Kidney capillary endothelial cell (primary cell): ENCODE measurements around the gene LACTBL1.

Experiments used
- DNase-seq: peaks from one replicate; pipeline ENCODE4 v3.0.0-alpha.2; 2018; ENCODE audit warnings: low spot score

Gene LACTBL1

DNA sequence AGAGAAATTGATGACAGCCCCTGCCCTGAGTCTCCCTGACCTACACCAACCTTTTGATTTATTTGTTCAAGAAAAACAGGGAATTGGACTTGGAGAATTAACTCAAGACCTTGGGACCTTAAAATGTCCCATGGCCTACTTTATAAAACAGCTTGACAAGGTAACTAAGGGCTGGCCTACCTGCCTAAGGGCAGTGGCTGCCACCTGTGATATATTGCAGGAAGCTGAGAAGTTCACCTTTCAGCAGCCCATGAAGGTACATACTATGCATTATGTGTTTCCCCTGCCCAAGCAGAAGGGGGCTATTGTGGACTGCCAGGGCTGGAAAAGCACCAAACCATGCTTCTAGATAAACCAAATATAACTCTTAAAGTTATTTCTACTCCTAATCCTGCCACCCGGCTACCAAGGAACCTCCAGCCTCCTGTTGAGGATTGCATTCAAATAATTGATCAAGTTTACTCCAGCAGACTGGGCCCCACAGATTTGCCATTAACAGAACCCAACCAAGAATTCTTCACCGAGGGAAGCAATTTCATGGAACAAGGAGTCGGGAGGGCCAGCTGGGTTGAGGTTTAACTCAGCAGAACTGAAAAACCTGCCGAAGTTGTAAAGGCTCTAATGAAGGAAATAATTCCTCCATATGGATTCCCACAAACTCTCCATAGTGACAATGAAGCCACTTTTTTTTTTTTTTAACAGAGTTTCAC, 28.2 kb downstream of the LACTBL1 start:
- no peak for DNase-seq

DNA sequence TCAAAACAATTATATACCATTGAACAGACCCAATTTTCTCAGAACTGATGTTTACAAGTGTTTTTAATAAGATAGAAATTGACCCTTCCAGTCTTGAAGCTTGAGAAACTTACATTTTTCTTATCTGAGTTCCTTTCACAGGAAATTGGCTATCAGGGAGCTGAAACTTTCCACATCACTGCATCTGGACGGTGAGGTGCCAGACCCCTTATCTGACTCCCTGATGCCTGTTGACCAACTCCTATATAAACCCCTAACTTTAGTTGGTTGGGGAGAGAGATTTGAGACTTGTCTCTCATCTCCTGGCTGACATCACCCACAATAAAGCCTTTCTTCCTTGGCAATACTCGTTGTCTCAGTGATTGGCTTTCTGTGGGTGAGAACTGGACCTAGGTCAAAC, 31.4 kb downstream of the LACTBL1 start:
- no peak for DNase-seq

DNA sequence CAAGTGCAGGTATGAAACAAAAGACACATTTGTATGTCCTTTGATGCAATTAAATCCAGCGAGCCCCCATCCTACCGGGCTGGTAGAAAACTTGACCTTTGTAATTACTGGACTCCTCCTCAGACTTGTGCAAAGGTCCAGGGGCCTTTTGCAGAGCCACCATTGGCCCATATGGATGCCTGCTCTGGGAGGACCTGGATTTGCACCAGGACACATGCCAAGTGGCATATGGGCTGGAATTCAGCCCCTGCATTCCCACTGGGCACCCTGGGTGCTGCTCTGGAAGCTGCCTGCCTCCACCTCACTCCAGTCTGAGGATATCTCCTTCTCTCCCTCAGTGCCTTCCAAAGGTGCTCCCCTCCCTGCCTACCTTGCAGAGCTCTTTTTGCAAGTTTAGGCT, 36.0 kb downstream of the LACTBL1 start:
- DNase-seq, result no peak

DNA sequence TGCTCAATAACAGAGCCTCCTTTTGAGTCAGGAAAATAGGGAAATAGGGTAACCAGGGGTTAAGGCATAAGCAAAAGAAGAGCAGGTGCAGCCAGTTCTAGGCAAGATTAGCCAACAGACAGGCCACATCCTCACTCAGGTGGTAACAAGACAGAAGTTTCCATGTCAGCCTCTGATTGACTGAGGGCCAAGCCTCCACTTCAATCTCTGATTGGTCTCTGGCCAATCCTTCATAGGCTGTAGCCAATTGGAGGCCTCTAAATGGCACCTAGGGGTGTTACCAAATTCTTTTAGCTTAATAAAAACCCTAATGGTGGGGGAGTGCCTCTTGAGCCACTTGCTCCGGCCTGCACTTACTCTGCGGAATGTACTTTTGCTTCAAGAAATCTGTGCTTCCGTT, 37.2 kb downstream of the LACTBL1 start:
- no peak for DNase-seq

DNA sequence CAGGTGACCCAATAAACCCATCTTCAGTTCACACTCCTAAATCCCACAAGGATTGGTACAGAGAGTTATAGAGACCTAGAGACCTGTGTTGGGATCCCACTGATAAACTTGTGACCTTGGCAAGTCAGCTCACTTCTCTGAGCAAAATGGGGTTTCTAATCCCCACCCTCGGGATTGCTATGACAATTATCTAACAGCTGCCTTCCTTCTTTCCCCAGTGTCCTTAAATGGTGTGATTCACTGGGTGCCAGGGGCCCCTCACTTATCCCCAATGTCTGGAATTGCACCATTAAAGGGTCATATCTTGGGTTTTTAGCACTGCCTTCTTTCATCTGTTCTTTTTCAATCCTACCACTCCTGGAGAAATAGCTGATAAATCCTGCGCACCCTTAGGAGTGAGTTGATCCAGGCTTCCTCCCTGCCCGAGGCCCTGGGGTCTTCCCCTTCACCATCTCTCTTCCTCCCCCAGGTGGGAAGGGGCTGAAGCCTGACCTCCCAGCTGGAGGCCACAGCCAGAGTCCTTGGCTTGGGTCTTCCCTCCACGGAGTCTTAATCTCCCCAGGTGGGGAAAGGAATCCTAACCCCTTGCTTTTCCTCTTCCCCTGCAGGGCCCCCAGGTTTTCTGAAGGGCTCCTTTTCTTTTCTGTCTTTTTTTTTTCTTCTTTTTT, 39.7 kb downstream of the LACTBL1 start:
- no peak for DNase-seq

DNA sequence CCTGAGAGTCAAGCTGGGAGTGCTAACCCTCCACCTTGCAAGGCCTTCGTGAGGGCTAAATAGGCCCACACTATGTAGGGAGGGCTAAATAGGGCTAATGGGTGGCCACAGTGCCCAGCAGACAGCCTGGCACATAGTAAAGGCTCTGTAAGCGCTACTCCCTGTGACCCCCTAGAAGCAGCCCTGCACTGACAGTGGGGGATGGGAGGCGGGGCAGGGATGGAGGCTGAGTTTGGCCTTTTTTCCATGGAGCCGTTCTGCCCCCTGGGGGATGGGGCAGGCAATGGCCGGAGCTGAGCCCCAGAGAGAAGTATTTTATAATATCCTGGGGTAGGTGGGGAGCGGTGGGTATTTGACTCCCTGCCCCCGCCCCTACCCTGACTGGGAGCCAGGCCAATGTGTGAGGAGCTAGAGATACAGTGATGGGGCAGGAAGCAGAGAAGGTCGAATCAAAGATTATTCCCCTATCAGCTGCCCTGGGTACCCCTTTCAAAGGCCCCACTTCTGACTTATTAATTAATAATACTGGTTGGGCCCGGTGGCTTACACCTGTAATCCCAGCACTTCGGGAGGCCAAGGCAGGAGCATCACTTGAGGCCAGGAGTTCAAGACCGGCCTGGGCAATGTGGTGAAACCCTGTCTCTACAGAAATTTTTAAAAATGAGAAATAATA, 42.3 kb downstream of the LACTBL1 start:
- DNase-seq, result peak; percentile 23

DNA sequence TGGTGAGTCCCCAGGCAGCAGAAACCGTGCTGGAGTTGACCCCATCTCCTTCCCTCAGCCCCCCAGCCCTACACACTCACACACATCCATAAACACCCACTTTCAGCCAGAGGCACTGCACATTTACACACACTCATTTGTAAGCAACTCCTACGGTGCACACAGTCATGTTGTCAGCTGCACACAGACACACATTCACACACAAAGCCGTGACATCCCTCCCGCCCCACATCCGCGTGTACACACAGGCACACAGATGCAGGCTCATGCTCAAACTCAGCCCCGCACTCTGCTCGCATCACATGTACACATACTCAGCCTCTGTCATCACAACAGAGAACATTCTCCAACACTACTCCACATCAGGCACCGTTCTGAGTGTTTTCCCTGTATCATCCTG, 47.6 kb downstream of the LACTBL1 start:
- DNase-seq, result no peak

DNA sequence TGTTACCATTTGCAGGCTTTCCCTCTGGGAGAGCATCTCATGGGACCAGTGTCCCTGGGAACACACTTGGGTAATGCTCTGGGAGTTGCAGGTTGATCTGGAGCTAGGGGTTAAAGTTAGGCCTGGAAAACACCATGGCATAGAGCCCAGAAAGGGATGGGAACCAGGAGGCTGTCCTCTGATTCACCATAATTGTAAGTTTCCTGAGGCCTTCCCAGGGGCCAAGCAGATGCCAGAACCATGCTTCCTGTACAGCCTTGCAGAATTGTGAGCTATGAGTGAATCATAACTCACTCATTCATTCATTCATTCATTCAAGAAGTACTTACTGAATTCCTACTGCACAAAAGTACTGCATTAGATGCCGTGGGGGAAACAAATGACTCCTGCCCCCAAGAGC, 50.0 kb downstream of the LACTBL1 start:
- DNase-seq, result no peak

DNA sequence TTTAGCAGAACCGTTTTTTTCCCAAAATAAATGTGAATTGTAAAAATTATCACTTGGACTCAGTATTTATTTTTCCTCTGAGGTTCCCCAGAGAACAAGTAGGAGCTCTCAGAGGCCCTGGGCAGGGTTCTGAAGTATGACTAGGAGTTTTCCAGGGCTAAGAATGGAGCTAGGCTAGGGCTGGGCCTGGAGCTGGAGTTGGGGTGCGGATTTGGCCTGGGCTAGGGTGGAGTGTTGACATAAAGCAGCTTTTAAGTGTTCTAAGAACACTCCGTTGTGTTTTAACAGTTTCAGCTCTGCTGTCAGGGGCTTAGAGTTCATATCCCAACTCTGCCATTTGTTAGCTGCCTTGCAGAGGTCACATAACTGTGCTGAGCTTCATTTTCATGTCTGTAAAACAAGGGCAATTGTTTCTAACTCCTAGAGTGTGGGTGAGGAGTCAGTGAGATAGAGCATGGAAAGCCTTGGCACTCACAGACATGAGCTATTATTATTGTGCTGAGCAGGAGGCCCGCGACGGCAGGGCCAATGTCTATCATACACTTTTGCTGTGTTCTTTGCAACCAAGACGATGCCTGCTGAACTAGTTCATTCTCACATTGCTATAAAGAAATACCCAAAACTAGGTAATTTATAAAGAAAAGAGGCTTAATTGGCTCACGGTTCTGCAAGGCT, 51.1 kb downstream of the LACTBL1 start:
- no peak for DNase-seq

DNA sequence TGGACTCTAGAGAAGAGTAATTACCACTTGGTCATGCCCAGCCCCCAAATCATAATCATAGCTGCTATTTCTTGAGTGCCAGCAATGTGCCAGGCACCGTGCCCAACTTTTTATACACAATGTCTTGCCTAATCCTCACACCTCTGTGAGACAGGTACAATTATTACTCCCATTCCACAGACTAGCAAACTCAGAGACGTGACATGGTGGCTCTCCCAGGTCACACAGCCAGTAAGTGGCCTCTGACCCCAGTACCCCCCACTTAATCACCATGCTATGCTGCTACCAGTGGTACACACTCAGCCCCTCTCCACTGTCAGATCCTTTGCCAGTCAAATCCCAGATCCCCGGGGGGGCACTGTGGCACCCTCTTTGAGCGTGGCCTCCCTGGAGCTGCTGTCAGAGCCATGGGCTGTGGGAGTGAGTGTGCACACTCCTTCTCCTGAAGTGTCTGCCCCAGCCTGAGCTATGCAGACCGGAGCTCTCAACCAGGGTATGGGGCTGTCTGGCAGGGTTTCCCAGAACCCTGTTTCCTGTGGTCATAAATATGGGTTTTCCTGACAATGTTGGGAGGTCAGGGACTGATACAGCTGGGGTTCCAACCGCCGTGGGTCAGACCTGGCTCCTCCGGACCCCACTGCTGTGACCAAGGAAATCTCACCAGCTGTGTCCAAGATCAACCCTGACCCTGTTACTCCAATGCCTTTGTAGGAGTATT, 51.8 kb downstream of the LACTBL1 start:
- DNase-seq, result no peak

DNA sequence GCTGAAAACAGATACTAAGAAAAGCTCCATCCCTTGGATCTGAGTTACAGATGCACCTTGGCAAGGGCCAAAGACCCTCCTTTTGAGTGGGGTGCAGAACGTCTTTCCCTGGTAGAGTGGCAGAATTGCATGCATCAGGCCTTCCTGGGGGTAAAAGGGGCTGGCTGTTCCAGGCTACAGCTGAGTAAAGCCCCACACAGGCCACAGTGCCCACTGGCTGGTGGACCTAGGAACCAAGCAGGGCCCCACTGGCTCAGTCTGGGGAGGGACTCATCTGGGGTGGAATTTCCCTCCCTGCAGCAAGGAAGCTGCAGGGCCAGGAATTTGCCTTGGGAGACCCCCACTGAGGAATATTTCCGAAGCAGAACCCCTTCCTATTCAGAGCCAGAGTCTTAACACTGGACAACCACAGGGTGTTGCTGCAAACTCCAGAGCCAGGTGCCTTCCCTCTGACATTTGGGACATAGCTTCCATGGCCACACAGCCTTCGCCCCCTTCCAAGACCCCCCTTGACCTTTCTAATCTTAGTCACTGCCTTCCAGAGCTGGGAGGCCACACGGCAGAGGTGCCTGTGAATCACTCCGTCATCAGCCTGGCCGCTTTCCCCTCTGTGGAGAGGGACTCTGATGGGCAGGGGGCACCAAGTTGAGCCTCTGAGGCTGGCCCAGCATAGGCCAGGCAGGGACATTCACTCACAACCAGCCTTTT, 52.5 kb downstream of the LACTBL1 start:
- DNase-seq, result no peak

DNA sequence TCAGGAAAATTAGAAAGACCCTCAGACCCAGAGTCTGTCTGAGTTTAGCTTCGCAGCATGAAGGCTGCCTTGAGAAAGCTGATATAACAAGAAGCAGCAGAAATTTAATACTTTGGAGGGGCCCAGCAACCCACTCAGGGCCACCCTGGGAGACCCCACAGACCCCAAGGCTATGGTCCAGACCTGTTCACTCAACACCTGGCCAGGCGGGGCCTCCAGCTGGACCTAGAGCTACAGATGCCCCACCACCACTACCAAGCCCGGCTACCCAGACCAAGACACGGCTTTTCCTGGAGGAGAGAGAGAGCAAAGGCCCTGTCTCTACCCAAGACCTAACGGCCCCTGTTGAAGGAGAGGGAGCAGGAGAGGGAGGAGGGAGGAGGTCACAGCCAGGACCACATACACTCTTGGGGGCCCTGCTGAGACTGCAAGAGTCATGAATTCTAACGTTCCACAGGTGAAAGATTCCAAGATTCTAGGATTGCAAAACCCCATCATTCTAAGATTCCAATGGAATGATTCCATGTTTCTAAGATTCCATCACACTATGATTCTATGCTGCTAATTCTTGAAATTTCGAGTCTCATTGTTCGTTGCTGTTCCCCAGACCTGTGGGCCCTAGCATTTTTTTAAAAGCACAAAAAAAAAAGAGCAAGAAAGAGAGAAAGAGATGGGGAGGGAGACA, 53.2 kb downstream of the LACTBL1 start:
- no peak for DNase-seq

DNA sequence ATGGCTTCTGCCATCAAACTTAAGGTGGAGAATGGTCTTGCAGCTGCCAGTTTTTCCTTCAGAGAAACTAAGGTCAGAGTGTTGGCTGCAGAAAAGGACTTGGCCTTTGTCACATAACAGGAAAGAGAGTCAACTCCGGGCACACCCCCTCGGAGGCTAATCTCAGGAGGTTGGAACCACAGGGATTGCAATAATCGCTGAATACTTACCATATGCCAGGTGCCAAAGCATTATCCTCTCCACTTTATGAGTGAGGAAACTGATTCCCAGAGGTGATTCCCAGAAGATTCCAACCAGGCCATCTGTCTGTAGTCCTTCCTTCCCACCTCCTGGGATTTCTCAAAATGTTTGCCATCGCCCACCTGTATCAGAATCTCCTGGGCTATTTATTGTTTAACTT, 54.0 kb downstream of the LACTBL1 start:
- no peak for DNase-seq

DNA sequence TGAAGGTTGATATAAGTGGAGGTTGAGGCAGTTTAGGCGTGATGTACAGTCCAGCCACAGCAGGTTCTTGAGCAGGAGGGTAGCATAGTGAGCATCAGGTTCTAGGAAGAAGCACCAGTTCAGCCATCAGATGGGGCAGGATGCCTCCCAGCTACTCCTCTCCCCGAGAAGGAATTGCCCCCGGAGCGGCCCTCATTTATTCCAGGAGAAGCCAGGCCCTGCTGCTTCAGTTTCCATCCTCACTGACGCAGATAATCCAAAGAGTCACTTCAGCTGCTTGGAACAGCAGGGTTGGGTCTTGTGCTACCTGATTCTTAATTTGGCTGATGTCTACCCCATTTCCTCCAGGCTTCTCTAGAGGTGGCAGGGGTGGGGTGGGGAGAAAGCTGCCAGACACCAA, 54.7 kb downstream of the LACTBL1 start:
- no peak for DNase-seq

DNA sequence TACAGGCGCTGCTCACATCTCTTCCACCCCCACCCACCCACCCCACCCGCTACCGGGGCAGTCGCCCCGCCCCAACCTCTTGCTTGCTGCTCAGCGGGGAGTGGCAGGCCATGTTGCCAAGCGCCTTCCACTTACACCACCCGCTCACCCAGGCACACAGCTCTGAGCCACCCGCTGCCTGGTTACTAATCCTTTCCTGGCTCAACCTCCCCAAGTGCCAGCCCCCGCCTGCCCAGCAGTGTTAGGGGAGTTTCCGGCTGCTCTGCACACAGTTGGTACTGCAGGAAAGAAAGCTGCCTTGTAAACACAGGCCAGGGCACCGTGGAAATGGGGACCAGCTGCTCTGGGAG, 56.2 kb downstream of the LACTBL1 start:
- no peak for DNase-seq

DNA sequence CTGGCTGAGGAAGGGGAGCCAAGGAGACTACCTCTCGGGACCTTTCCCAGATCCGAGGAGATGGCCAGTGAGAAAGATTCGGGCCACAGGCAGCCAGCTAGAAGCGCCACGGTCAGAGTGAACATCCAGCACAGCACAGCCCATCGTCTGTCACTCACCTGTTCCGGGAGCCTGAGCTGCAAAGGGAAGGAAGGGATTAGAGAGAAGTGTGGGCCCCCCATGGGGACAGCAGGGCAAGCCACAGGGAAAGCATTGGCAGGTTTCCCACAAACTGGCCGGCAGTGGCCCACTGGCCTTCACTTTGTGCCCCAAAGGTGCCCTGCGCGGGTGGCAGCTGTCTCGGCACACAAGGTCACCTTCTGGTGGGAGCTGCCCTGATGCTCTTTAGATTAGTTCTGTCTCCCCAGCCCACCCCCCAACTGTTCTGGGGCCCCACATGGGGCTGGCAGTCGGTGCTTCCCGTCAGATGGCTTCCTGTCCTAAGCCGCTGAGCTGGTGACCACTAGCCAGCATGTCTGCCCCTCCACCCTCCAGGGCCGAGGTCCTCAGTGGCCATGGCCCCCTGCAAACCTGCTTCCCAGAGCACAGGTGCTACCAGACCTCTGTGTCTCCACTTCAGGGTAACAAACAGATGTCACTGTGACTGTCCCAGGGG, 56.7 kb downstream of the LACTBL1 start:
- DNase-seq, result no peak

DNA sequence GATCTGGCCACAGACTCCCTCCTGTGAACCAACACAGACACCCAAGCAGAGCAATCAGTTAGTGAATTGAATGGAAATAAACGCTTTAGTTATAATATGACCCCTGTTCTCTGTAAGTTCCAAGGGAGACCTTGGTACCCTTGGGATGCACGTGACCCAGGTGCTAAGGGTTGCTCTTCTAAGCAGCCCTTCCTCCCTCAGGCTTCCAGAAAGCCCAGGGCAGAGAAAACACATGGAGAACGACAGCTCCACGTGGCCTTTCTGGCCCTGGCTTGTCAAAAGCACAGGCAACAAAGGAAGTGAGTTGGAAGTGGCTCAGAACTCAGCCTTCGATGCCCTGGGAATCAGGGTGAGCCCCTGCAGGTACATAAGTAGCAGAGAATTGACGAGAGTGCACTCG, 57.4 kb downstream of the LACTBL1 start:
- DNase-seq, result no peak

DNA sequence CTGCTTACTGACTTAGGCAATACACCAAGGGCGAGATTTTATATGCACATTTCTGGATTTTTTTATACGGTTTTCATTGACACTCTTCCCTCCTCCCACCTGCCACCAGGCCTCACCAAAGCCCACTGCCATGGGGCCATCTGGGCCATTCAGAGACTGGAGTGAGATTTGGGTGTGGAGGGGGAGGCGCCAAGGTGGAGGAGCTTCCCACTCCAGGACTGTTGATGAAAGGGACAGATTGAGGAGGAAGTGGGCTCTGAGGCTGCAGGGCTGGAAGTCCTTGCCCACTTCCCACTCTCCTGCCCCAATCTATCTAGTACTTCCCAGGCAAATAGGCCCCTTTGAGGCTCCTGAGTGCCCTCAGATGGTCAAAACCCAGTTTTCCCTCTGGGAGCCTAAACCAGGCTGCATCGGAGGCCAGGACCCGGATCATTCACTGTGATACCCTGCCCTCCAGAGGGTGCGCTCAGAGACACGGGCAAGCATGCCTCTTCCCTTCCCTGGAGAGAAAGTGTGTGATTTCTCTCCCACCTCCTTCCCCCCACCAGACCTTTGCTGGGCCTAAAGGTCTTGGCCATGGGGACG, 57.9 kb downstream of the LACTBL1 start:
- no peak for DNase-seq

DNA sequence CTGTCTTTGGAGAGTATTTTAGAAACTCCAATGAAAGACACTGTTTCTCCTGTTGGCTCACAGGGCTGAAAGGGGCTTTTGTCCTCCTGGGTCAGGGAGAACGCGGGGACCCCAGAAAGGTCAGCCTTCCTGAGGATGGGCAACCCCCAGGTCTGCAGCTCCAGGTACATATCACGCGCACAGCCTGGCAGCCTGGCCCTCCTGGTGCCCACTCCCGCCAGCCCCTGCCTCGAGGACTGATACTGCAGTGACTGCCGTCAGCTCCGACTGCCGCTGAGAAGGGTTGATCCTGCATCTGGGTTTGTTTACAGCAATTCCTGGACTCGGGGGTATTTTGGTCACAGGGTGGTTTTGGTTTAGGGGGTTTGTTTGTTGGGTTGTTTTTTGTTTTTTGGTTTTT, 58.5 kb downstream of the LACTBL1 start:
- no peak for DNase-seq
